Measurements from ENCODE around the gene RTN4R.

RTN4R gene

GRCh38 chr22:20203552-20204201 lies 64.4 kb downstream of the RTN4R start (continued):
- TF ChIP-seq PRDM10 (tag by site-specific recombination; IDR thresholded peaks at IDR 0.05) = peak; percentile 78
- TF ChIP-seq ZNF335 (tag by site-specific recombination; conservative IDR thresholded peaks at IDR 0.05) = no peak
- TF ChIP-seq, protein P1, sequence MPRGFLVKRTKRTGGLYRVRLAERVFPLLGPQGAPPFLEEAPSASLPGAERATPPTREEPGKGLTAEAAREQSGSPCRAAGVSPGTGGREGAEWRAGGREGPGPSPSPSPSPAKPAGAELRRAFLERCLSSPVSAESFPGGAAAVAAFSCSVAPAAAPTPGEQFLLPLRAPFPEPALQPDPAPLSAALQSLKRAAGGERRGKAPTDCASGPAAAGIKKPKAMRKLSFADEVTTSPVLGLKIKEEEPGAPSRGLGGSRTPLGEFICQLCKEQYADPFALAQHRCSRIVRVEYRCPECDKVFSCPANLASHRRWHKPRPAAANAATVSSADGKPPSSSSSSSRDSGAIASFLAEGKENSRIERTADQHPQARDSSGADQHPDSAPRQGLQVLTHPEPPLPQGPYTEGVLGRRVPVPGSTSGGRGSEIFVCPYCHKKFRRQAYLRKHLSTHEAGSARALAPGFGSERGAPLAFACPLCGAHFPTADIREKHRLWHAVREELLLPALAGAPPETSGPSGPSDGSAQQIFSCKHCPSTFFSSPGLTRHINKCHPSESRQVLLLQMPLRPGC (tag by site-specific recombination; IDR thresholded peaks at IDR 0.05) = peak; percentile 43; the same call in 1 of the 2 replicates
- TF ChIP-seq ZNF830 (tag by site-specific recombination; IDR thresholded peaks at IDR 0.05; ENCODE audit: low read depth) = no peak
- no peak for TF ChIP-seq ZBTB17 (tag by site-specific recombination; IDR thresholded peaks at IDR 0.05)
- peak; percentile 30; the same call in 1 of the 2 replicates for TF ChIP-seq WT1 (tag by site-specific recombination; IDR thresholded peaks at IDR 0.05)
- peak; percentile 67 for TF ChIP-seq ZEB2 (tag by site-specific recombination; IDR thresholded peaks at IDR 0.05)
- no peak for TF ChIP-seq ZNF350 (tag by site-specific recombination; IDR thresholded peaks at IDR 0.05)
- TF ChIP-seq BCL11A (tag by site-specific recombination; IDR thresholded peaks at IDR 0.05; ENCODE audit: low read depth) = 0 out of 2 replicates have a peak, but pooled peaks have one; percentile 36
- TF ChIP-seq KLF1 (tag by site-specific recombination; IDR thresholded peaks at IDR 0.05) = peak; percentile 85
- TF ChIP-seq GLIS2 (tag by site-specific recombination; IDR thresholded peaks at IDR 0.05) = peak; percentile 82
- peak; percentile 48; the same call in 1 of the 2 replicates for TF ChIP-seq IKZF3 (tag by site-specific recombination; IDR thresholded peaks at IDR 0.05)
- peak; percentile 25; the same call in 1 of the 2 replicates for TF ChIP-seq EGR2 (tag by site-specific recombination; IDR thresholded peaks at IDR 0.05; ENCODE audit: low read depth)
- peak; percentile 45; the same call in 1 of the 2 replicates for TF ChIP-seq ZBTB21 (tag by site-specific recombination; IDR thresholded peaks at IDR 0.05)
- TF ChIP-seq ZBTB48 (tag by site-specific recombination; IDR thresholded peaks at IDR 0.05) = 0 out of 2 replicates have a peak, but pooled peaks have one; percentile 48
- TF ChIP-seq ZSCAN30 (tag by site-specific recombination; IDR thresholded peaks at IDR 0.05) = no peak
- TF ChIP-seq ZNF366 (tag by site-specific recombination; conservative IDR thresholded peaks at IDR 0.05) = peak; percentile 57

GRCh38 chr22:20203142-20203551 lies 65.0 kb downstream of the RTN4R start:
- Histone ChIP-seq H3K9me3 (ENCODE audit: control insufficient read depth, insufficient read depth, low read depth, low read length) (no peaks in the 10 kb centered on the region), H3K27ac (ENCODE audit: extremely low read depth, low read depth, low read length) (no peak overlapping the region), H3K4me3 (ENCODE audit: low read depth, low read length) (no peak overlapping the region), H3K4me1 (ENCODE audit: control insufficient read depth, insufficient read depth, low read length) (peaks cover 9% of the 10 kb centered on the region), H3K36me3 (ENCODE audit: control insufficient read depth in 2 of 2, insufficient read depth in 1 of 2, low read length in 2 of 2) (no peaks in the 10 kb centered on the region)
- TF ChIP-seq ZBTB21 (tag by site-specific recombination; IDR thresholded peaks at IDR 0.05) = no peak
- TF ChIP-seq SP2 (tag by site-specific recombination; IDR thresholded peaks at IDR 0.05) = no peak
- TF ChIP-seq, protein P2, sequence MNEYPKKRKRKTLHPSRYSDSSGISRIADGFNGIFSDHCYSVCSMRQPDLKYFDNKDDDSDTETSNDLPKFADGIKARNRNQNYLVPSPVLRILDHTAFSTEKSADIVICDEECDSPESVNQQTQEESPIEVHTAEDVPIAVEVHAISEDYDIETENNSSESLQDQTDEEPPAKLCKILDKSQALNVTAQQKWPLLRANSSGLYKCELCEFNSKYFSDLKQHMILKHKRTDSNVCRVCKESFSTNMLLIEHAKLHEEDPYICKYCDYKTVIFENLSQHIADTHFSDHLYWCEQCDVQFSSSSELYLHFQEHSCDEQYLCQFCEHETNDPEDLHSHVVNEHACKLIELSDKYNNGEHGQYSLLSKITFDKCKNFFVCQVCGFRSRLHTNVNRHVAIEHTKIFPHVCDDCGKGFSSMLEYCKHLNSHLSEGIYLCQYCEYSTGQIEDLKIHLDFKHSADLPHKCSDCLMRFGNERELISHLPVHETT (tag by site-specific recombination; IDR thresholded peaks at IDR 0.05) = no peak
- TF ChIP-seq ZNF600 (tag by site-specific recombination; IDR thresholded peaks at IDR 0.05) = peak; percentile 57
- no peak for TF ChIP-seq TCF7L2 (IDR thresholded peaks at IDR 0.05; ENCODE audit: borderline replicate concordance, low read depth, low read length)
- no peak for TF ChIP-seq ZNF423 (tag by site-specific recombination; IDR thresholded peaks at IDR 0.05)
- ChIA-PET CTCF (interaction anchor here (0.5 to 1.6 kb wide), 2 partner anchors 36 to 46 kb away, joined by 3 to 8 read pairs; no protein-coding TSS in a partner anchor), POLR2A (no interaction called here)

Measured in HEK293 (cell line).